Keratinocyte (primary cell): ENCODE measurements around the gene KLLN. TPM values are rescaled to one million over a fixed set of nuclear protein-coding genes. Genes with fewer than 3 reads are reported as not detected.
A peak's percentile ranks its signal among the peaks of the same experiment; 100 is the strongest.

Source experiments
- DNase-seq: peaks from one replicate; pipeline ENCODE4 v3.0.0-alpha.2; 2011; ENCODE audit warnings: low read depth, missing footprints, low spot score
- FAIRE-seq: peaks from 2 replicates; lab custom pipeline; 2011; peaks lifted over from hg19 to GRCh38; lab: Jason Lieb, UNC
- H2AFZ ChIP-seq: 2 replicates; pipeline ENCODE4 v1.6.0; 2012; ENCODE audit warnings: low read length, control low read depth, inconsistent platforms; ENCODE audit not compliant: control insufficient read depth
- H3K27ac ChIP-seq: 2 replicates; pipeline ENCODE4 v1.5.1; 2011; ENCODE audit warnings: low read length; ENCODE audit not compliant: control insufficient read depth, insufficient read depth
- H3K27me3 ChIP-seq: 3 replicates; pipeline ENCODE4 v1.6.0; 2011; ENCODE audit warnings: low read length; ENCODE audit not compliant: control insufficient read depth, insufficient read depth; ENCODE audit errors: extremely low read depth
- H3K36me3 ChIP-seq, 2 experiments: 2 replicates in 1 of 2; 3 replicates in 1 of 2; pipeline ENCODE4 v1.5.1; 2011; ENCODE audit warnings: low read length in 2 of 2, mild to moderate bottlenecking in 1 of 2; ENCODE audit not compliant: control insufficient read depth in 2 of 2, insufficient read depth in 2 of 2; ENCODE audit errors: extremely low read depth in 1 of 2
- H3K4me1 ChIP-seq: 3 replicates; pipeline ENCODE4 v1.5.1; 2011; ENCODE audit warnings: low read length; ENCODE audit not compliant: control insufficient read depth, insufficient read depth; ENCODE audit errors: extremely low read depth
- H3K4me2 ChIP-seq: 3 replicates; pipeline ENCODE4 v1.6.0; 2011; ENCODE audit warnings: low read depth, low read length; ENCODE audit not compliant: control insufficient read depth, insufficient read depth; ENCODE audit errors: extremely low read depth
- H3K4me3 ChIP-seq, 3 experiments: fragments of 200-600 bp in 1 of 3; sonication (generic) in 1 of 3; 2 replicates in 2 of 3; 3 replicates in 1 of 3; pipeline ENCODE4 v1.5.1; 2011 to 2016; ENCODE audit warnings: low read length in 3 of 3, mild to moderate bottlenecking in 3 of 3, control low read depth in 2 of 3, inconsistent platforms in 1 of 3, low read depth in 1 of 3, mixed read lengths in 1 of 3, mixed run types in 1 of 3, moderate library complexity in 1 of 3; ENCODE audit not compliant: control insufficient read depth in 2 of 3, insufficient read depth in 2 of 3; ENCODE audit errors: extremely low read depth in 1 of 3
- H3K79me2 ChIP-seq: 2 replicates; pipeline ENCODE4 v1.6.0; 2012; ENCODE audit warnings: low read length; ENCODE audit not compliant: control insufficient read depth, insufficient read depth
- H3K9ac ChIP-seq: 3 replicates; pipeline ENCODE4 v1.6.0; 2011; ENCODE audit warnings: low read length; ENCODE audit not compliant: control insufficient read depth, insufficient read depth; ENCODE audit errors: extremely low read depth
- H3K9me1 ChIP-seq: 3 replicates; pipeline ENCODE4 v1.6.0; 2011; ENCODE audit warnings: low read length; ENCODE audit not compliant: control insufficient read depth, insufficient read depth; ENCODE audit errors: extremely low read depth
- H3K9me3 ChIP-seq: 2 replicates; pipeline ENCODE4 v1.5.1; 2012; ENCODE audit warnings: low read depth, low read length; ENCODE audit not compliant: control insufficient read depth
- H4K20me1 ChIP-seq: 3 replicates; pipeline ENCODE4 v1.6.0; 2011; ENCODE audit warnings: low read length; ENCODE audit not compliant: control insufficient read depth, insufficient read depth; ENCODE audit errors: extremely low read depth
- CTCF ChIP-seq, 3 experiments: IDR thresholded peaks in 1 of 3; conservative IDR thresholded peaks in 1 of 3; optimal IDR thresholded peaks in 1 of 3; 2 replicates in 2 of 3; 3 replicates in 1 of 3; pipeline versions ENCODE3 to v1.5.1; 2011; ENCODE audit warnings: low read length in 3 of 3, mild to moderate bottlenecking in 3 of 3, moderate library complexity in 2 of 3, control low read depth in 1 of 3, inconsistent platforms in 1 of 3; ENCODE audit not compliant: insufficient read depth in 2 of 3; ENCODE audit errors: extremely low read depth in 1 of 3
- EZH2 ChIP-seq: IDR thresholded peaks from one replicate; pipeline ENCODE4 v1.6.1; 2012; ENCODE audit warnings: inconsistent platforms, mild to moderate bottlenecking, low read length, moderate library complexity
- dilution Hi-C: fragments of 300-500 bp; cut with MboI; formaldehyde crosslinking; loops from one replicate; pipeline ENCODE4 v1.7.0; 2020; ENCODE audit warnings: low sequenced_read_pairs; ENCODE audit not compliant: extremely low pct_ligation_motif_present
- polyA plus RNA-seq, 5 experiments: library from polyadenylated mRNA; depleted of rRNA in 3 of 5; stranded (reverse) in 3 of 5; stranded (forward) in 1 of 5; unstranded in 1 of 5; fragments of >200 nt; gene quantifications; 1 replicate in 1 of 5; 2 replicates in 3 of 5; 3 replicates in 1 of 5; pipeline versions ENCODE4 v1.2.1 to v1.2.3, GENCODE V29; 2011 to 2012; ENCODE audit warnings: missing spikeins in 2 of 5, low read depth in 1 of 5, low replicate concordance in 1 of 5

The KLLN gene
- polyA plus RNA-seq, 1 donor (not counting 4 experiments of a cell fraction or from before 2014, with no cell fraction given) = 0.16 TPM

DNA sequence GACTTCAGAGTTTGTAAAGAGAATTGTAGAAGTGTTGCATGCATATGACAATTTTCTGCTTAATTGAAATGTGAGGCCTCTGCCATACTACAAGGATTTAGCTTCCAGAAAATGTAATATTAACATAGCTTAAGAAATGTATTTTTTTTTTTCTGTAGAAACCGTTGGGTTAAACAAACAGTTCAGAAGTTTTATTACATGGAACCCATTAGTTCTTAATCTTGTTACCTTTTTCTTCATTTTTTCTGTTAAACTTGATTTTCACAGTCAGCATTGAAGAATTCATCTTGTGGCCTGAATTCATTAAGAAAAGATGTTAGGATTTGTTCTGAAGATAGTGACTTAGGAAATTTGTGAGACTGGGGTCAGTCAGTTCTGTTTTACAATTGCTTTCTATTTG is 4.9 kb upstream of the KLLN start:
- Histone ChIP-seq H3K27me3 (no peaks in the 10 kb centered on the region), H3K4me2 (peak overlapping the region; percentile 79), H3K9me3 (no peaks in the 10 kb centered on the region), H3K9ac (peak overlapping the region; percentile 33), H3K4me3 (peak overlapping the region in 2 of 3 experiments; percentile 78 to 80), H3K9me1 (no peaks in the 10 kb centered on the region), H3K27ac (no peak overlapping the region), H3K4me1 (peaks cover 11% of the 10 kb centered on the region), H3K79me2 (peaks cover 88% of the 10 kb centered on the region), H3K36me3 (no peaks in the 10 kb centered on the region), H2AFZ (no peak overlapping the region), H4K20me1 (peaks cover 6% of the 10 kb centered on the region)
- no peak for FAIRE-seq
- no peak for DNase-seq
- dilution Hi-C loops = no loop called here
- no peak for TF ChIP-seq CTCF (optimal IDR thresholded peaks at IDR 0.05 in 1 of 3, IDR thresholded peaks at IDR 0.05 in 1 of 3, conservative IDR thresholded peaks at IDR 0.05 in 1 of 3; ENCODE audit: extremely low read depth in 1 of 3, insufficient read depth in 2 of 3, low read length in 3 of 3)
- TF ChIP-seq EZH2 = no peak

DNA sequence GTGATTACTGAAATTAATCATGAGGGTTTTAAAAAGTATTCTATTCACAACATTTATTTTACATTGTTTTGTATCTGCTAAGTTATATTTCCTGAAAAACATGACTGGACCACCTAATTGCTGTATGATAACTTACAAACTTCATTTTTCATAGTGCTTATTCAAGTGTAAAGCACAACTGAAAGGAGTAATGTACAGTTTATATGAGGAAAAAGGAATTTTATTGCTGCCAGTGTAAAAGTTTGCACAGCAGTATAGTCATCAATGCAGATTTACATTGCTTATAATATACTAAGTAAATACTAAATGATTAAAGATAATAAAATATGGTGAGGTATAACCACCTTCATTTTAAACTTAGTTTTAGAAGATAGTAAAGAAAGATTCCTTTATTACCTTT is 4.1 kb upstream of the KLLN start:
- Histone ChIP-seq H3K79me2 (peaks cover 79% of the 10 kb centered on the region), H3K27me3 (no peaks in the 10 kb centered on the region), H3K4me2 (peak overlapping the region; percentile 79), H3K36me3 (no peaks in the 10 kb centered on the region), H3K9ac (peak overlapping the region; percentile 86), H3K9me1 (no peaks in the 10 kb centered on the region), H2AFZ (no peak overlapping the region), H3K9me3 (no peaks in the 10 kb centered on the region), H3K4me3 (peak overlapping the region; percentile 69 to 80 (median 78)), H3K4me1 (peaks cover 11% of the 10 kb centered on the region), H3K27ac (peak overlapping the region; percentile 76), H4K20me1 (peaks cover 6% of the 10 kb centered on the region)
- FAIRE-seq = no peak
- no peak for DNase-seq
- dilution Hi-C loops = no loop called here
- no peak for TF ChIP-seq EZH2
- TF ChIP-seq CTCF (optimal IDR thresholded peaks at IDR 0.05 in 1 of 3, IDR thresholded peaks at IDR 0.05 in 1 of 3, conservative IDR thresholded peaks at IDR 0.05 in 1 of 3; ENCODE audit: extremely low read depth in 1 of 3, insufficient read depth in 2 of 3, low read length in 3 of 3) = no peak
